OCI-LY1 (cell line): Measurements from ENCODE around the gene HOXB6.

Source experiments
- H2AFZ ChIP-seq: fragments of 200-600 bp; sonication (generic), shearing (Covaris generic); 2 replicates; pipeline ENCODE4 v1.6.0; 2014; ENCODE audit warnings: antibody characterized with exemption, mild to moderate bottlenecking, low read length
- H3F3A ChIP-seq: fragments of 200-600 bp; sonication (generic), shearing (Covaris generic); 2 replicates; pipeline ENCODE4 v1.6.0; 2014; ENCODE audit warnings: mild to moderate bottlenecking, antibody characterized with exemption, low read length, moderate library complexity; ENCODE audit not compliant: insufficient read depth
- H3K27ac ChIP-seq: fragments of 200-600 bp; sonication (generic); 2 replicates; pipeline ENCODE4 v1.5.1; 2014; ENCODE audit warnings: low read length, mixed run types, mild to moderate bottlenecking, low read depth; ENCODE audit not compliant: poor library complexity, severe bottlenecking
- H3K27me3 ChIP-seq: fragments of 200-600 bp; sonication (generic); 2 replicates; pipeline ENCODE4 v1.6.0; 2014; ENCODE audit warnings: antibody characterized with exemption, mild to moderate bottlenecking, low read length, moderate library complexity; ENCODE audit not compliant: insufficient read depth
- H3K36me3 ChIP-seq: fragments of 200-600 bp; sonication (generic); 2 replicates; pipeline ENCODE4 v1.6.1; 2014; ENCODE audit warnings: mild to moderate bottlenecking, antibody characterized with exemption, low read length, moderate library complexity, mixed read lengths; ENCODE audit not compliant: insufficient read depth
- H3K4me1 ChIP-seq: fragments of 200-600 bp; sonication (generic); 2 replicates; pipeline ENCODE4 v1.5.1; 2014; ENCODE audit warnings: mild to moderate bottlenecking, low read length, moderate library complexity; ENCODE audit not compliant: insufficient read depth, severe bottlenecking
- H3K4me2 ChIP-seq: fragments of 200-600 bp; sonication (generic), shearing (Covaris generic); 2 replicates; pipeline ENCODE4 v1.6.1; 2014; ENCODE audit warnings: low read length
- H3K4me3 ChIP-seq: fragments of 200-600 bp; sonication (generic); 2 replicates; pipeline ENCODE4 v1.5.1; 2014; ENCODE audit warnings: low read length, low read depth, mild to moderate bottlenecking, mixed read lengths; ENCODE audit not compliant: poor library complexity, severe bottlenecking
- H3K79me2 ChIP-seq: fragments of 200-600 bp; shearing (Covaris generic); 2 replicates; pipeline ENCODE4 v1.6.1; 2016; ENCODE audit warnings: mixed run types, low read length, mixed read lengths; ENCODE audit not compliant: insufficient read depth
- H3K9ac ChIP-seq: fragments of 200-600 bp; sonication (generic), shearing (Covaris generic); 2 replicates; pipeline ENCODE4 v1.6.1; 2014; ENCODE audit warnings: mild to moderate bottlenecking, low read length, mixed read lengths
- H3K9me2 ChIP-seq: fragments of 200-600 bp; sonication (generic), shearing (Covaris generic); 2 replicates; pipeline ENCODE4 v1.6.1; 2014; ENCODE audit warnings: low read depth, mild to moderate bottlenecking, low read length, mixed read lengths
- H3K9me3 ChIP-seq: fragments of 200-600 bp; shearing (Covaris generic); 2 replicates; pipeline ENCODE4 v1.6.1; 2014; ENCODE audit warnings: low read length, mixed read lengths
- H4K20me1 ChIP-seq: fragments of 200-600 bp; sonication (generic), shearing (Covaris generic); 2 replicates; pipeline ENCODE4 v1.6.0; 2016; ENCODE audit warnings: mild to moderate bottlenecking, low read length; ENCODE audit not compliant: insufficient read depth
- EZH2 ChIP-seq: fragments of 200-600 bp; sonication (generic), shearing (Covaris generic); IDR thresholded peaks from 2 replicates; pipeline ENCODE4 v1.8.0; 2017; ENCODE audit warnings: borderline replicate concordance, mixed run types, mild to moderate bottlenecking, antibody characterized with exemption, low read length, moderate library complexity, mixed read lengths
- TF ChIP-seq, protein P1 (sequence below): fragments of 200-600 bp; sonication (generic), shearing (Covaris generic); IDR thresholded peaks from 2 replicates; pipeline ENCODE4 v1.5.1; 2017; ENCODE audit warnings: mild to moderate bottlenecking, antibody characterized with exemption, low read length, moderate library complexity, mixed read lengths

Gene HOXB6

DNA sequence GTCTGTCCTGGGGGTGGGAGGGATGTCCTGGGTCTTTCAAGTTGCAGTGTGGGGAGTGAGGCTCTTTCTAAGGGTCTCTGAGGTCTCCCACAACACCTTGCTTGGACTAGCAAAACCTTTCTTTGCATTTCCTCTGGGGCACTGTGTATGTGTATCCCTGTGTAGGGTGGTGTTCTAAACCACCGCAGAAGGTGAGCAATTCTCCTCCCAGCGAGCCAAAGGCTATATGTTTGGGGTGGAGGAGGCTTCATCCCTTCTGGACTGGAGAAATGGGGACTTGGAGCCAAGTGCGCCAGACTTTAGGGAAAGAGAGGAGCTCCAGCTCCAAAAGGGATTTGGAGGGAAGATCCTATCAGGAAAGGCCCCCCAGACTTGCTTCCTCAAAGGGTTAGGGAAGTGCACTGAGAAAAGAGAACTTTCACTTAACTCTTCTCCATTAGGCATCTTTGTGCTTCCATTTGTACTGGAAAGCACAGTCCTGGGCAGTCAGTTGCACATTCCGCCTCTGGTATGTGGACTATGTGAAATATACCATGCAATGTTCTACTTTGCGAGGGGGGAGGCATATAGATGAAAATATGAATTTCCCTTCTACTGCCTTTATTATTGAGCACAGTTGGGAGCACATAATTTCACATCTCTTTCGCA is 40.2 kb upstream of the HOXB6 start:
- no peaks in the 10 kb centered on the region for H4K20me1 ChIP-seq
- no peak overlapping the region for H3K27ac ChIP-seq
- H3K9me2 ChIP-seq = no peaks in the 10 kb centered on the region
- no peak overlapping the region for H2AFZ ChIP-seq
- TF ChIP-seq, protein P1, sequence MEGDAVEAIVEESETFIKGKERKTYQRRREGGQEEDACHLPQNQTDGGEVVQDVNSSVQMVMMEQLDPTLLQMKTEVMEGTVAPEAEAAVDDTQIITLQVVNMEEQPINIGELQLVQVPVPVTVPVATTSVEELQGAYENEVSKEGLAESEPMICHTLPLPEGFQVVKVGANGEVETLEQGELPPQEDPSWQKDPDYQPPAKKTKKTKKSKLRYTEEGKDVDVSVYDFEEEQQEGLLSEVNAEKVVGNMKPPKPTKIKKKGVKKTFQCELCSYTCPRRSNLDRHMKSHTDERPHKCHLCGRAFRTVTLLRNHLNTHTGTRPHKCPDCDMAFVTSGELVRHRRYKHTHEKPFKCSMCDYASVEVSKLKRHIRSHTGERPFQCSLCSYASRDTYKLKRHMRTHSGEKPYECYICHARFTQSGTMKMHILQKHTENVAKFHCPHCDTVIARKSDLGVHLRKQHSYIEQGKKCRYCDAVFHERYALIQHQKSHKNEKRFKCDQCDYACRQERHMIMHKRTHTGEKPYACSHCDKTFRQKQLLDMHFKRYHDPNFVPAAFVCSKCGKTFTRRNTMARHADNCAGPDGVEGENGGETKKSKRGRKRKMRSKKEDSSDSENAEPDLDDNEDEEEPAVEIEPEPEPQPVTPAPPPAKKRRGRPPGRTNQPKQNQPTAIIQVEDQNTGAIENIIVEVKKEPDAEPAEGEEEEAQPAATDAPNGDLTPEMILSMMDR = no peak
- no peak for TF ChIP-seq EZH2
- H3K4me1 ChIP-seq = no peaks in the 10 kb centered on the region
- 0 out of 2 replicates have a peak, but pooled peaks cover 5% of the 10 kb centered on the region for H3K27me3 ChIP-seq
- no peaks in the 10 kb centered on the region for H3K36me3 ChIP-seq
- H3K9me3 ChIP-seq = no peaks in the 10 kb centered on the region
- no peak overlapping the region for H3K4me3 ChIP-seq
- no peak overlapping the region for H3K4me2 ChIP-seq
- H3K9ac ChIP-seq = no peak overlapping the region
- no peaks in the 10 kb centered on the region for H3F3A ChIP-seq
- H3K79me2 ChIP-seq = no peaks in the 10 kb centered on the region

DNA sequence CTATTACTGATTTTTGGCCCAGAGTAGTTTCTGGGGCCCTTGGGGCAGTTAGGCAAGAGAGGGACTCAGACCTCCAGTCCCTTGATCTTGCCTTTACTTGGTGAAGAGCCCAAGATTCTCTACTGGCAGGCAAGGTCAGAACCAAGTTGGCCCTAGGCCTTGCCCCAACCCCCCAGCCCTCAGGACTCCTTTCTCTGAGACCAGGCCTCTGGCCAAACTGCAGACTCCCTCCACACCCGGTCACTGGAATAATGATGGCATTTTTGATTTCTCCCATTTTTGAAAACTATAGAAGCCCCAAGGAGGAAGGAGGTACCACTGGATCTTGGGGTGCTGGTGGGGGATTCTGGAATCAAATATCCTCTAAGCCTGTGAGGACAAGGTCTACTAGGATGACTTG is 39.4 kb upstream of the HOXB6 start:
- no peaks in the 10 kb centered on the region for H3K36me3 ChIP-seq
- no peak for TF ChIP-seq EZH2
- TF ChIP-seq, protein P1 = no peak
- 0 out of 2 replicates have a peak, but pooled peaks cover 5% of the 10 kb centered on the region for H3K27me3 ChIP-seq
- no peak overlapping the region for H3K27ac ChIP-seq
- no peaks in the 10 kb centered on the region for H3K9me2 ChIP-seq
- H2AFZ ChIP-seq = no peak overlapping the region
- H3K4me2 ChIP-seq = no peak overlapping the region
- H4K20me1 ChIP-seq = no peaks in the 10 kb centered on the region
- H3F3A ChIP-seq = no peaks in the 10 kb centered on the region
- H3K4me3 ChIP-seq = no peak overlapping the region
- H3K9me3 ChIP-seq = no peaks in the 10 kb centered on the region
- H3K79me2 ChIP-seq = no peaks in the 10 kb centered on the region
- no peaks in the 10 kb centered on the region for H3K4me1 ChIP-seq
- H3K9ac ChIP-seq = no peak overlapping the region

DNA sequence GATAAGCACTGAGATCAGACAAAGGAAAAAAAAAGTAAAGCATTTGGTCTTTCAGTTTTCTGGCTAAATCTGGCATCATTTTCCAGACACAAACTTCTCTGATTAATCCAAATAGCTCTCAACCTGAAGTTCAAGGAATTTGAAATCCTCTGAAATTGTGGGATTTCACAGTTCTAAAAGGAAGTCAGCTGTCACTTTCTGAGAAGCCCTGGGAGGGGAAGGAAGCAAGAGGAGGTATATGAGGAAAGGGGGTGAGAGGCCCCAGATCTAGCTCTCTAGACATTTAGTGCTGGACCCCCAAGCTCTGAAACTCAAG is 38.9 kb upstream of the HOXB6 start:
- Histone ChIP-seq H3K27ac (no peak overlapping the region), H4K20me1 (no peaks in the 10 kb centered on the region), H3K9me2 (no peaks in the 10 kb centered on the region), H2AFZ (no peak overlapping the region), H3K4me2 (no peak overlapping the region), H3K9ac (no peak overlapping the region), H3K79me2 (no peaks in the 10 kb centered on the region), H3K36me3 (no peaks in the 10 kb centered on the region), H3K27me3 (0 out of 2 replicates have a peak, but pooled peaks cover 5% of the 10 kb centered on the region), H3K4me1 (no peaks in the 10 kb centered on the region), H3K9me3 (no peaks in the 10 kb centered on the region), H3K4me3 (no peak overlapping the region), H3F3A (no peaks in the 10 kb centered on the region)
- TF ChIP-seq EZH2 = no peak
- TF ChIP-seq, protein P1 = no peak
